Measurements from ENCODE around the gene TTC22.

Gene TTC22

GRCh38 chr1:54750596-54750995 is 50.5 kb downstream of the TTC22 start:
- DNase-seq (ENCODE audit: low spot score): no peak

- no peak for DNase-seq (ENCODE audit: low spot score)
Observed at GRCh38 chr1:54748094-54748835, 52.9 kb downstream of the TTC22 start.

- DNase-seq (ENCODE audit: low spot score): no peak
Observed at GRCh38 chr1:54745864-54746263, 55.3 kb downstream of the TTC22 start.

GRCh38 chr1:54745274-54745673 is 55.8 kb downstream of the TTC22 start:
- DNase-seq (ENCODE audit: low spot score): no peak

GRCh38 chr1:54744696-54745095 is 56.4 kb downstream of the TTC22 start:
- no peak for DNase-seq (ENCODE audit: low spot score)

- no peak for DNase-seq (ENCODE audit: low spot score)
Observed at GRCh38 chr1:54743416-54744226, 57.5 kb downstream of the TTC22 start.

- no peak for DNase-seq (ENCODE audit: low spot score)
Observed at GRCh38 chr1:54742282-54742681, 58.8 kb downstream of the TTC22 start.

- DNase-seq (ENCODE audit: low spot score): no peak
Observed at GRCh38 chr1:54741531-54741930, 59.6 kb downstream of the TTC22 start.

GRCh38 chr1:54738244-54738643 is 62.9 kb downstream of the TTC22 start:
- no peak for DNase-seq (ENCODE audit: low spot score)

GRCh38 chr1:54736685-54737084 is 64.4 kb downstream of the TTC22 start:
- no peak for DNase-seq (ENCODE audit: low spot score)

Measured in germinal center (tissue), 1 donor.